ENCODE measurements around the gene SCGB3A1.

SCGB3A1 gene

GRCh38 chr5:180625125-180625790, 34.0 kb upstream of the SCGB3A1 start:
- DNase-seq, result no peak

DNA sequence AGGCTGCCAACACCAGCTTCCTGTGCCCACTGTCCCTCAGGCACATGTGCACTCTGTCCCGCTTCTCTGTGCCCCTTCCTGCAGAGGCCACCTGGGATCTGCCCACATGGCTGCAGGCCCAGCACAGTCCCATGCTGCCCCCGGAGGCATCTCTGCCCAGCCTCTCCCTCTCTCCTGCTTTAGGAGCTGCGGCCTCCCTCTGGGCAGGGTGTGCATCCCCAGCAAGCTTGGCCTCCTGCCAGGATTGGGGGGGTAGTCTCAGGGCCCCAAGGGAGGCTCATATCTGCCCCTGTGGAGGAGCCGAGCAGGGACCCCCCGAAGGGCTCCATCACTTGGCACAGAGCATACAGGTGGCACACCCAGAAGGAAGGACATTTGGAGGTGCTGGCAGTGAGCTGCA, 33.3 kb upstream of the SCGB3A1 start:
- no peak for DNase-seq

GRCh38 chr5:180623844-180624243, 32.5 kb upstream of the SCGB3A1 start:
- no peak for DNase-seq

DNA sequence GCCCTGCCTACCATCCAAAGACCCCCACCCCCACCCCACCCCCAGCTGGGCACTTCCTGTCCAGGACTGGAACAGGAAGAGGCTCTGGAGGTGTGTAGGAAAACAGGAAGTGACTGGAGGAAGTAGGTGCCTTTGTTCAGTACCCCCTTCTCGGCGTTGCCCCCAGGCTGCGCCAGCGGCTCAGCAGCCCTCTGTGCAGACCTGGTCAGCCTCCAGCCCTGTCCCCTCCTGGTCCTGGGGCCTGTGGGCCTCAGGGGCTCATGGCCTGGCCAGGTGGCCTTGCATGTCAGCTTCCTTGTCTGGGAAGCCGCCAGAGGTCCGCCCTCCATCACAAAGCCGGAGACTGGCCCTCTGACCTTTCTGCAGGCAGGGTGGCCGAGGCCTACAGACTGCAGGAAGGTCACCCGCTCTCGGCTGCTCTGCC, 32.1 kb upstream of the SCGB3A1 start:
- no peak for DNase-seq

- no peak for DNase-seq
Observed at GRCh38 chr5:180622910-180623309, 31.6 kb upstream of the SCGB3A1 start.

- DNase-seq, result no peak
Observed at GRCh38 chr5:180621311-180621710, 30.0 kb upstream of the SCGB3A1 start.

GRCh38 chr5:180620014-180620413, 28.7 kb upstream of the SCGB3A1 start:
- no peak for DNase-seq

DNA sequence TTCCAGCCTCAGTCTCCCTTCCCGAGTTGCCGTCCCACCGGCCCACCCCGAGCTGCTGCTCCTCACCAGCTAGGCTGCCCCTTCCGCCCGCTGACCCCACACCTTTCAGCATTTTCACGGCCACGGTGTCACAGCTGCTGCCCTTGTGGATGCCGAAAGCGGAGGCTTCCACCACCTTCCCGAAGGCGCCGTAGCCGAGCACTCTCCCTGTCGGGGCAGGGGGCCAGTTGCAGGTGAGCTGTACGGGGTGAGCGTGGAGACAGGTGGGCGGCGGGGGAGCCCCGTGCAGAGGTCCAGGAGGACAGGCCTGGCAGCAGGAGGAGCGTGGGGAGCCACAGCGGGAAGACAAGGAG, 28.2 kb upstream of the SCGB3A1 start:
- no peak for DNase-seq

DNA sequence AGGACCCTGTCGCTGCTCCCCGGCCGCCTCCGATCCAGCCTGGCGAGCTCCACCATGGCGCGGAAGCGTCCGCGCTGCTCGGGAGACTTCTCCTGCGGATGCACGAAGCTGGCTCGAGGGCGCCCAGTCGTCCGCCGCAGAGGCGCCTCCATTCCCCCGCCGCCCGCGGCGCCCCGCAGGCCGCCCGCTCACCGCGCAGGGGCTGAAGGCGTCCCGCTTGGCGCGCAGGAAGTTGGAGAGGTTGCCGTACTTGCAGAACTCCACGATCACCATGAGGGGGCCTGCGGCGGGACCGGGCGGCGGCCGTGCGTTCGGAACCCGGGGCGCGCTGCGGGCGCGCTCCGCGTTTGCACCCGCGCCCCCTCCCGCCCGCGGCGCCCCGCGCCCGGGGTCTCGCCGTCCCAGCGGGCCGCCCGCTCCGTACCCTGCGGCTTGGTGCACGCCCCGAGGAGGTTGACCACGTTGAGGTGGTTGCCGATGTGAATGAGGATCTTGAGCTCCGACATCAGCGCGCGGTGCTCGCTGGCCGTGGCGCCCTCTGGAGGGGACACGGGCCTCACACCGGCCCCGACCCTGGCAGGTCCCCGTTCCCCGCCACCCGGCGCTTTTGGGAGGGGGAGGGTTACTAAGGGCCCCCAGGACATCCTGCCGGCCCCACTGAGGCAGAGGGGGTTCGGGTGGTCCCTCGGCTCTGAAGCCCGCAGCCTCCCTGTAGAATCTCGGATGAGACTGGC, 27.7 kb upstream of the SCGB3A1 start:
- peak; percentile 26 for DNase-seq

DNA sequence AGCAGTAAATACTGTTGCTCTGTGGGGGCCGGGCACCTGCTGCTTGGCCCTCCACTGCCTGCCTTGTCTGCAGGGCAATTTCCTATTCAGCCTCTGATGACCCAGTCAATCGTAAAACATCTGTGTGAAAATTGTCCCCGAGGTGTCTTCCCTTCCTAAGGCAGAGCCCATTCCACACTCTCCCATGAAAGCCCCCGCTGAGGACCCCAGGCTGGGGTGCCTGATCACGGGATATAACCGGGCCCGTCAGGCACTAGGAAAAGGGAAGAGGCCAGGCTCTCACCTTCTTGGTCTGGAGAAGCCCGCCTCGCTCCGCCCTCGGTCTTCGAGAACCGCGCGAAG, 27.2 kb upstream of the SCGB3A1 start:
- DNase-seq, result peak; percentile 7

GRCh38 chr5:180613814-180614188, 22.5 kb upstream of the SCGB3A1 start:
- no peak for DNase-seq

DNA sequence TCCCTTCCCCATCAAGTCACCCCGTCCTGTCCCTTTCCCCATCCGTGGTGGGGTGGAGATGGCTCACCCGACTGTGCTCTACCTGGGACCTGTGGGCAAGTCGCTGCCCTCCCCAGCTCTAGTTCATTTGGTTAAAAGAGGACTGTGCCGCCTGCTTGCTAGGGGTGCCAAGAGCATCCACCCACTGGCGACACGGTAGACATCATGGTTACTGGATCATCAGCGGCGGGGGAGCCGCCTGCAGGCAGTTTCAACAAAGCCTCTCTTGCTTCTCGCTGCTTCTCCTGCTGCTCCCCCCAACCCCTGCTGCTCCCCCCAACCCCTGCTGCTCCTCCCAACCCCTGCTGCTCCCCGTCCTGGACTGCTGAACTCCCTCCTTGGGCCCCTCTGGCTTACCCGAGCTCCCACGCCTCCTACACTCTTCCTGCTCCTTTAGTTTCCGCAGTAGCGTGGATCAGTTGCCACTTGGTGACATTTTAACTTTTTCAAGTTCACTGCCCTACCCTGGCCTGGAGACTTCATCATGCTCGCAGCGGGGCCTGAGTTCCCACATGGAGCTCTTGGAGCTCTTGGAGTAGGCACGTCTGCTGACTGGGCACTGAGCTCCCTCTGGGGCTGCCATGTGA, 22.0 kb upstream of the SCGB3A1 start:
- DNase-seq, result no peak

GRCh38 chr5:180612683-180613082, 21.4 kb upstream of the SCGB3A1 start:
- DNase-seq, result no peak

GRCh38 chr5:180611140-180611850, 20.0 kb upstream of the SCGB3A1 start:
- no peak for DNase-seq

- no peak for DNase-seq
Observed at GRCh38 chr5:180609817-180610550, 18.7 kb upstream of the SCGB3A1 start.

DNA sequence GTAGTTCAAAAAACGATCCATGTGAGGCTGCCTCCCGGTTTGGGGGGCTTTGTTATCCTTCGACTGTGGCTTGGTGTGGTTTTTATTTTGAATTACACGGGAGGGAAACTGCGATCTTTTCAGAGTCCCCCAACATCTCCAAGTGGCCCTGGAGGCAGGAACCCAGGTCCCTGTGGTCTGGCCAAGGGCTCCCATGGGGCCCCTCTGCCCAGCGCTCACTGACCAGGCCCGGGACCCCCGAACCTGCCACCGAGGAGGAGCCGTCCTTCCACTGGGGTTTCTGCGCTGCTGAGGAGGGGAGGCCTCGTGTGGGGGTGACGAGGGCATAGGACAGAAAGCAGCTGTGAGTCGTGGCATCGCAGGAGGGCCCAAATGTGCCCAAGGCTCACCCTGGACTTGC, 18.1 kb upstream of the SCGB3A1 start:
- no peak for DNase-seq

- no peak for DNase-seq
Observed at GRCh38 chr5:180608572-180609310, 17.4 kb upstream of the SCGB3A1 start.

DNA sequence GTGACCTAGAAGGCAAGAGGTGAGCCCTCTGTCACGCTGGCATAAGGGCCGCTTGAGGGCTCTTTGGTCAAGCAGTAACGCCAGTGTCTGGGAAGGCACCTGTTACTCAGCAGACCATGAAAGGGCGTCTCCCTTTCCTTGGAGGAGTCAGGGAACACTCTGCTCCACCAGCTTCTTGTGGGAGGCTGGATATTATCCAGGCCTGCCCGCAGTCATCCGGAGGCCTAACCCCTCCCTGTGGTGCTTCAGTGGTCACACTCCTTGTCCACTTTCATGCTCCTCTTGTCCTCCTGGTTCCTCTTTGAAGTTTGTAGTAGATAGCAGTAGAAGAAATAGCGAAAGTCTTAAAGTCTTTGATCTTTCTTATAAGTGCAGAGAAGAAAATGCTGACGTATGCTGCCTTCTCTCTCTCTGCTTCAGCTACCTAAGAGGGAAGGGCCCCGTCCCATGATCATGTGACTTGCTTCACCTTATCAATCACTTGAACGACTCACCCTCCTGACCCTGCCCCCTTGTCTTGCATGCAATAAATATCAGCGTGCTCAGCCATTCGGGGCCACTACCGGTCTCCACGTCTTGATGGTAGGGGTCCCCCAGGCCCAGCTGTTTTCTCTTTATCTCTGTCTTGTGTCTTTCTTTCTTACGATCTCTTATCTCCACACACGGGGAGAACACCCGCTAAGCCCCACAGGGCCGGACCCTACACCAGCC, 16.7 kb upstream of the SCGB3A1 start:
- DNase-seq, result no peak

GRCh38 chr5:180606215-180606785, 15.0 kb upstream of the SCGB3A1 start:
- DNase-seq, result no peak

GRCh38 chr5:180605554-180606214, 14.4 kb upstream of the SCGB3A1 start:
- peak; percentile 22 for DNase-seq

DNA sequence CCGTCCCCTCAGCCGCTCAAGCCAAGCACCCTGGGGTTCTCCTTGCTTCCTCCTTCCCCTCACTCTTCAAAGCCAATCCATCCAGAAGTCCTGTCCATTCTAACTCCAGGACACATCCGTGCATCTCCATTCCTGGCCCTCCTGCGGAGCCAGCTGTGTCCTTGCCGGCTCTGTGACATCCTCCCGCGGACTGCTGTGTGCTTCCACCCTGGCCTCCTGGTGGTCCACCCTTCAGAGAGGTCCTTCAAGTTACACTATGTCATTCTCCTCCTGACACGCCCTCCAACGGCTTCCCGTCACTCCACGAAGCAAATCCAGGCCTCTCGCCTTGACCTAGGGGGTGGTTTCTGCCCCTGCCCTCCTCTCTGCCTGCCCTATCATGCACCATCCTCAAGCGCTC, 13.0 kb upstream of the SCGB3A1 start:
- no peak for DNase-seq

Measured in NCI-H1694 treated with DMSO at 0.1 percent for 48 hours (cell line).